Hepatocyte (in vitro differentiated cells): ENCODE results near the gene RPL7A. TPM values are rescaled to one million over a fixed set of nuclear protein-coding genes. Genes with fewer than 3 reads are reported as not detected.

Experiments
- DNase-seq: peaks from one replicate; pipeline ENCODE4 v3.0.0-alpha.2; 2016; ENCODE audit warnings: low spot score
- H2AFZ ChIP-seq: fragments of 200-600 bp; sonication (generic); 2 replicates; pipeline ENCODE4 v1.6.0; 2016; ENCODE audit warnings: antibody characterized with exemption, mild to moderate bottlenecking
- H3K27ac ChIP-seq: fragments of 200-600 bp; sonication (generic); 2 replicates; pipeline ENCODE4 v1.5.1; 2016; ENCODE audit warnings: mild to moderate bottlenecking
- H3K27me3 ChIP-seq: fragments of 200-600 bp; sonication (generic); 2 replicates; pipeline ENCODE4 v1.6.1; 2016
- H3K36me3 ChIP-seq: fragments of 200-600 bp; sonication (generic); replicated peaks from 2 replicates; pipeline ENCODE4 v1.5.1; 2016; ENCODE audit warnings: low read depth; ENCODE audit not compliant: insufficient read depth
- H3K4me1 ChIP-seq: fragments of 200-600 bp; sonication (generic); 2 replicates; pipeline ENCODE4 v1.5.1; 2016; ENCODE audit warnings: mild to moderate bottlenecking, moderate library complexity; ENCODE audit not compliant: insufficient read depth
- H3K4me2 ChIP-seq: fragments of 200-600 bp; sonication (generic); 2 replicates; pipeline ENCODE4 v1.6.0; 2016
- H3K4me3 ChIP-seq: fragments of 200-600 bp; sonication (generic); 2 replicates; pipeline ENCODE4 v1.5.1; 2016; ENCODE audit warnings: mild to moderate bottlenecking
- H3K79me2 ChIP-seq: fragments of 200-600 bp; sonication (generic); 2 replicates; pipeline ENCODE4 v1.6.0; 2017; ENCODE audit warnings: mild to moderate bottlenecking
- H3K9me2 ChIP-seq: fragments of 200-600 bp; sonication (generic); replicated peaks from 2 replicates; pipeline ENCODE4 v1.6.0; 2017; ENCODE audit warnings: mild to moderate bottlenecking; ENCODE audit not compliant: insufficient read depth
- H3K9me3 ChIP-seq: fragments of 200-600 bp; sonication (generic); 2 replicates; pipeline ENCODE4 v1.5.1; 2016; ENCODE audit warnings: low read depth, mild to moderate bottlenecking
- H4K20me1 ChIP-seq: fragments of 200-600 bp; sonication (generic); 2 replicates; pipeline ENCODE4 v1.6.0; 2016; ENCODE audit warnings: mild to moderate bottlenecking; ENCODE audit not compliant: insufficient read depth, poor library complexity, severe bottlenecking
- CTCF ChIP-seq: fragments of 200-600 bp; sonication (generic); IDR thresholded peaks from 2 replicates; pipeline ENCODE4 v1.5.1; 2016; ENCODE audit warnings: antibody characterized with exemption, mild to moderate bottlenecking; ENCODE audit not compliant: poor library complexity
- EZH2 ChIP-seq: fragments of 200-600 bp; sonication (generic); IDR thresholded peaks from 2 replicates; pipeline ENCODE4 v1.6.1; 2016; ENCODE audit warnings: antibody characterized with exemption, mild to moderate bottlenecking, borderline replicate concordance
- EZH2phosphoT487 ChIP-seq: fragments of 200-600 bp; sonication (generic); IDR thresholded peaks from one replicate; pipeline ENCODE4 v1.6.1; 2018; ENCODE audit warnings: antibody characterized with exemption, mild to moderate bottlenecking, low read depth, moderate library complexity; ENCODE audit not compliant: unreplicated experiment, severe bottlenecking
- WGBS: methylation state at CpG from one replicate; pipeline ENCODE4 v1.1.6; 2016; ENCODE audit warnings: low lambda C conversion rate; ENCODE audit errors: missing lambda C conversion rate; 5-methylcytosine and 5-hydroxymethylcytosine counted together
- polyA plus RNA-seq: library from polyadenylated mRNA; unstranded; fragments of >200 nt; fragmentation: Nextera tagmentation; extraction: Ambion mirVana; gene quantifications from 2 replicates; pipeline ENCODE4 v1.2.1, GENCODE V29; 2016
- total RNA-seq: library from RNA; depleted of rRNA; stranded (reverse); fragments of >200 nt; gene quantifications from 2 replicates; pipeline ENCODE4 v1.2.3, GENCODE V29; 2014

RPL7A gene
- total and polyA plus RNA-seq, 2 experiments from 2014 or later, result 377 to 2,226 TPM

- no peak for TF ChIP-seq CTCF
- no peak for TF ChIP-seq EZH2
- no peak for TF ChIP-seq EZH2phosphoT487
- Histone ChIP-seq H3K79me2 (peaks cover 13% of the 10 kb centered on the region), H4K20me1 (peaks cover 7% of the 10 kb centered on the region), H3K4me2 (no peak overlapping the region), H3K4me3 (no peak overlapping the region), H2AFZ (no peak overlapping the region), H3K27ac (no peak overlapping the region), H3K4me1 (peaks cover 2% of the 10 kb centered on the region), H3K9me2 (no peaks in the 10 kb centered on the region), H3K9me3 (no peaks in the 10 kb centered on the region), H3K36me3 (no peaks in the 10 kb centered on the region), H3K27me3 (no peaks in the 10 kb centered on the region)
- DNase-seq, result no peak
- 91% methylated on average over 14 of the region's 14 CpGs for WGBS
Observed at GRCh38 chr9:133379153-133380086, 31.4 kb downstream of the RPL7A start.

- Histone ChIP-seq H4K20me1 (no peaks in the 10 kb centered on the region), H3K27ac (no peak overlapping the region)
Observed at GRCh38 chr9:133380734-133381133, 32.7 kb downstream of the RPL7A start.

GRCh38 chr9:133382507-133383141 is 34.6 kb downstream of the RPL7A start:
- Histone ChIP-seq H3K36me3 (no peaks in the 10 kb centered on the region), H3K4me1 (no peaks in the 10 kb centered on the region), H2AFZ (no peak overlapping the region), H3K79me2 (no peaks in the 10 kb centered on the region), H3K4me2 (no peak overlapping the region), H4K20me1 (no peaks in the 10 kb centered on the region), H3K9me2 (no peaks in the 10 kb centered on the region), H3K9me3 (no peaks in the 10 kb centered on the region), H3K27ac (no peak overlapping the region), H3K27me3 (no peaks in the 10 kb centered on the region), H3K4me3 (no peak overlapping the region)
- TF ChIP-seq EZH2phosphoT487 (no peak), CTCF (no peak), EZH2 (no peak)
- WGBS, result 97% methylated on average over 4 of the region's 4 CpGs
- DNase-seq, result no peak

More at GRCh38 chr9:133380734-133381133, 32.7 kb downstream of the RPL7A start:
- Histone ChIP-seq H3K4me2 (no peak overlapping the region), H3K79me2 (no peaks in the 10 kb centered on the region), H3K4me1 (no peaks in the 10 kb centered on the region), H3K9me2 (no peaks in the 10 kb centered on the region), H3K9me3 (no peaks in the 10 kb centered on the region), H3K36me3 (no peaks in the 10 kb centered on the region), H3K27me3 (no peaks in the 10 kb centered on the region), H3K4me3 (no peak overlapping the region), H2AFZ (no peak overlapping the region)
- WGBS, result 81% methylated on average over 4 of the region's 4 CpGs
- TF ChIP-seq EZH2phosphoT487 (no peak), CTCF (no peak), EZH2 (no peak)
- DNase-seq, result no peak
